Transverse colon (tissue), 4 donors: Measurements from ENCODE around the gene MMGT1.

ENCODE experiments used
- CTCF ChIP-seq, 5 experiments: fragments of 200-600 bp in 3 of 5; fragments of 450-650 bp in 2 of 5; sonication (generic) in 3 of 5; IDR thresholded peaks; 1 replicate in 2 of 5; 2 replicates in 3 of 5; pipeline ENCODE4 v1.5.1; 2016 to 2017; ENCODE audit warnings: antibody characterized with exemption in 5 of 5, inconsistent platforms in 3 of 5, mild to moderate bottlenecking in 2 of 5, moderate library complexity in 1 of 5
- POLR2A ChIP-seq: fragments of 450-650 bp; IDR thresholded peaks from one replicate; pipeline ENCODE4 v1.6.1; 2016; ENCODE audit warnings: antibody characterized with exemption, mild to moderate bottlenecking, moderate library complexity
- POLR2AphosphoS5 ChIP-seq, 3 donors: sonication (generic); formaldehyde crosslinking; IDR thresholded peaks; one replicate each; pipeline ENCODE4 v1.6.1; 2016; ENCODE audit warnings: antibody characterized with exemption in 3 of 3

- TF ChIP-seq CTCF (IDR thresholded peaks at IDR 0.05) (no peak), POLR2A (no peak), POLR2AphosphoS5 (IDR thresholded peaks at IDR 0.05) (no peak)
These were observed 41.2 kb upstream of the MMGT1 start for GRCh38 chrX:136015016-136015415.
